Measurements from ENCODE around the gene PRSS21.

PRSS21 gene

GRCh38 chr16:2859686-2860265, 42.7 kb downstream of the PRSS21 start:
- Mint-ChIP-seq H3K27ac (no peak overlapping the region), H3K4me1 (peaks cover 8% of the 10 kb centered on the region), H3K4me3 (no peak overlapping the region), H3K27me3 (peaks cover 24% of the 10 kb centered on the region), H3K9me3 (peaks cover 2% of the 10 kb centered on the region), H3K36me3 (peaks cover 5% of the 10 kb centered on the region)
- DNase-seq (ENCODE audit: low spot score in 2 of 2): no peak
- ATAC-seq (ENCODE audit: low read depth): no peak

DNA sequence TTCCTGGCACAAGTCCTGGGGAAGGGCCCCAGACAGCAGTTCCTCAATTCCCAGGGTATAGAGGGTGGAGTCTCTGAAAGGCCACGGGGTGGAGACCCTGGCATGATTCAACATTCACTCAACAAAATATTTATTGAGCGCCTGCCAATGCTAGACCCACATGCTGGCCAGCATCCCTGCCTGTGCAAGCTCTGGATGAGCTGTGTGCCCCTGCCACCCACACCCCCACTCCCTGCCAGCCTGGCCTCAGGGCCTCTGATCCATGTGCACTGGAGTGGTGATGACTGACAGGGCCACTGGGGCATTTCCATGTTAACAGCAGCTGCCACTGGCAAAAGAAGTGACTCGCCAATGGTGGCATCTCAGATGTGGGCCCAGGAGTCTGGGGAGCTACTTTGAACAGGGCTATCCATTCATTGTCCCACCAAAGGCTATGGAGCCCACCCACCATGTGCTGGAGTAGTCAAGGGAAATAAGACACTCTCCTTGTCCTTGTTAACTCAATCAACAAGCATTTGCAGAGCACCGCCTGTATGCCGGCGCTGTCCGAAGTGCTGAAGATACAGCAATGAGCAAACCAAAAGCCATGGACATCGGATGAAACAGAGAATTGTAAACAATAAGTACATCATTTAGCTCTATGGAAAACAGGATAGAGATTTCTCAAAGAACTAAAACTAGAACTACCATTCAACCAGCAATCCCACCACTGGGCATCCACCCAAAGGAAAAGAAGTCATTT, 44.0 kb downstream of the PRSS21 start:
- no peak for DNase-seq (ENCODE audit: low spot score in 2 of 2)
- H3K4me3 Mint-ChIP-seq: no peak overlapping the region
- H3K36me3 Mint-ChIP-seq: peaks cover 5% of the 10 kb centered on the region
- H3K9me3 Mint-ChIP-seq: peaks cover 2% of the 10 kb centered on the region
- H3K27ac Mint-ChIP-seq: no peak overlapping the region
- peaks cover 8% of the 10 kb centered on the region for H3K4me1 Mint-ChIP-seq
- peaks cover 23% of the 10 kb centered on the region for H3K27me3 Mint-ChIP-seq
- ATAC-seq (ENCODE audit: low read depth): no peak

DNA sequence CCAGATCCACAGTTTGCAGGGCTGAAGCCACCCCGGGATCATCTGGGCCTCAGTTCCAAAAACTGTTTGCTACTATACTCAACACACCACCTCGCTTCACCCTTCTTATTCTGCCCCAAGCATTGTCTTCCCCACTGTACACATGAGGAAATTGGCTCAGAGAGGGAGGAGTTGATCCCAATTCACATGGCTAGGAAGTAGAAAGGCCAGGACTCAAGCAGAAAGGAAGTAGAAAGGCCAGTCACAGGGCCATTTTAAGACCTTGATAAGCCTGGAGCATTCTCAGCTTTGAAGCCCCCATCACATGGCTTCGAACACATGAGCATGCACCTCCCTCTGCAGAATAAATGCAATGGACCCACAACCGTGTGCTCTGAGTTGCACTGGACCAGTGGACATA, 48.6 kb downstream of the PRSS21 start:
- Mint-ChIP-seq H3K27ac (no peak overlapping the region), H3K9me3 (no peaks in the 10 kb centered on the region), H3K4me3 (no peak overlapping the region), H3K27me3 (peaks cover 11% of the 10 kb centered on the region), H3K36me3 (no peaks in the 10 kb centered on the region), H3K4me1 (peaks cover 5% of the 10 kb centered on the region)
- no peak for ATAC-seq (ENCODE audit: low read depth)
- DNase-seq (ENCODE audit: low spot score in 2 of 2): no peak

DNA sequence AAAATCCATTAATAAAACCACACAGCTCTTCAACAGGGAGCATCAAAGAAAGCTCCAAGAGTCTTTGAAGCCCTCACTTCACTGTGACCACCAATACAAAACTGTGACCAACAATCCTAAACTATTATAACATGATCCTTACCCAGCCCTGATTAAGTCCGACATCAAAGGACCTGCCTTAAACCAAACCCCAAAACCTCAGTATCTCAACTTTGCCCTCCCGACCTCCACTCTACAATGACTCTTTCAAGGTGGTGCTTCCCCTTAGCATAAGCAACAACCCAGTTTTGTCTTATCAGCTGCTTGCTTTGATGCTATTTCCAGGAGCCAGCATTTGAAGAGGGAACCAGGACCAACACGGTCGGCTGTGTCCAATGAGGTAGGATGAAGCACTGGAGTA, 49.4 kb downstream of the PRSS21 start:
- Mint-ChIP-seq H3K36me3 (no peaks in the 10 kb centered on the region), H3K9me3 (no peaks in the 10 kb centered on the region), H3K27ac (no peak overlapping the region), H3K4me1 (peaks cover 5% of the 10 kb centered on the region), H3K4me3 (no peak overlapping the region), H3K27me3 (peaks cover 9% of the 10 kb centered on the region)
- ATAC-seq (ENCODE audit: low read depth) (no peak), DNase-seq (ENCODE audit: low spot score in 2 of 2) (no peak)

DNA sequence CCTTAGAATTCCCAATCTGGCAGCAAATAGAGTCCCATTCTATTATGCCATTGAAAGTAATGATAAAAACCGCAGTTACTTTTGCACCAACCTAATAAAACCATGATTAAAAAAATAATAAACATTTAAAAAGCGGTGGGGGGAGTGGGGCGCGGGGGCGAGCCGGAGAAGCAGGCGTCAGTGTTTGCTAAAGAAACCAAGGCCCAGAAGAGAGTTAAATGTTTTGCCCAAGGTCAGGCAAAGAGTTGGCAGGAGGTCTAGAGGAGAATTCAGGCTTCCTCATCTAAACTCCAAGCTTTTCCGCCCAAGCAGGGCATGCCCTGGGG, 50.6 kb downstream of the PRSS21 start:
- no peaks in the 10 kb centered on the region for H3K36me3 Mint-ChIP-seq
- DNase-seq (ENCODE audit: low spot score in 2 of 2) (no peak), ATAC-seq (ENCODE audit: low read depth) (no peak)
- peaks cover 5% of the 10 kb centered on the region for H3K4me1 Mint-ChIP-seq
- H3K27ac Mint-ChIP-seq: peak overlapping the region; percentile 87
- peak overlapping the region; percentile 88 for H3K4me3 Mint-ChIP-seq
- H3K9me3 Mint-ChIP-seq: no peaks in the 10 kb centered on the region
- H3K27me3 Mint-ChIP-seq: peaks cover 8% of the 10 kb centered on the region

DNA sequence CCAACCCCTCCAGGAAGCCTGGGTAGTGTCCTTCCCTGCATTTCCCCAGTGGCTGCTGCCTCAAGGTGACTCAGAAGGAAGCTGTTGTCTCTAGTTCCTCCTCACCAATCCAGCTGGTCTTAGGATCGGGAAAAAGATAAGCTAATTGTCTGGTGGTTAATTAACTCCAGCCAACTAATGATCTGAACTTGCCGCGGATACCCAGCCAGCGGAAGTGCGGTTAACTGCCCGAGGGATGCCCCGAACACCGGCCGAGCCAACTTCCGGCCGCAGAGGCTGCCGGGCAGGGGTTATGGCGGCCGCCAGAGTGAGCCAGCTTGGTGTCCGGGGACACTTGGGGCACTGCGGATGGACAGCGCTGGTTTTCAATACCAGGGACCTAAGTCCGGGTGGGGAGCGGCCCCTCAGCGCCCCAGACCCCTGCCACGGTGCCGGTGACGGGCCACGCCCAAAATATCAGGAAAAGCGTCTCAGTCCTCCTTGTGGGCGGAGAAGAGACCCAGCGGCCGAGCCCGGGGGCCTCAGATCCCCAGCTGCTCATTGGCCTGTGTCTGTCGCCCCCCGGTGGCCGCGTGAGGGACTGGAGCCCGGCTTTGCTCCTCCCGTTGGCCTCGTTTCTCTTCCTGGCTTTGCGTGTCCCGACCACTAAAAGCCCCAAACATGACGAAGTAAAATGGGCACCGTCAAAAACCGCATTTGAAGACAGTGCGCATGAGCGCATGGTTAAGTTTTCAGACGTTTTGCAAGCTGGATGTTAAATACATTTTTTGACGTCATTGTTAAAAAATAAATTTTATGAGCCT, 51.2 kb downstream of the PRSS21 start:
- DNase-seq (ENCODE audit: low spot score in 2 of 2) (peak; percentile 93 to 95), ATAC-seq (ENCODE audit: low read depth) (peak; percentile 93)
- Mint-ChIP-seq H3K4me3 (peak overlapping the region; percentile 88), H3K9me3 (no peaks in the 10 kb centered on the region), H3K27ac (peak overlapping the region; percentile 87), H3K27me3 (peaks cover 8% of the 10 kb centered on the region), H3K4me1 (peaks cover 5% of the 10 kb centered on the region), H3K36me3 (no peaks in the 10 kb centered on the region)
